Testis (tissue), 3 donors: Measurements from ENCODE around the gene ABHD6. TPM values are rescaled to one million over a fixed set of nuclear protein-coding genes. Genes with fewer than 3 reads are reported as not detected.
"Not testable (repeated sequence)": the region's sequence is repeated elsewhere in the genome, so short reads cannot be mapped to it uniquely, and the experiment has no call there.

Experiments used
- DNase-seq: peaks from one replicate; pipeline ENCODE4 v3.0.0-alpha.2; 2019
- H3K27ac ChIP-seq, 2 donors: fragments of 200-600 bp; sonication (generic); one replicate each; pipeline ENCODE4 v1.5.1; 2019
- H3K27me3 ChIP-seq: fragments of 200-600 bp; sonication (generic); one replicate; pipeline ENCODE4 v1.5.1; 2019
- H3K36me3 ChIP-seq: fragments of 200-600 bp; sonication (generic); one replicate; pipeline ENCODE4 v1.5.1; 2017; ENCODE audit warnings: low read depth; ENCODE audit errors: missing control alignments
- H3K4me1 ChIP-seq: fragments of 200-600 bp; sonication (generic); one replicate; pipeline ENCODE4 v1.5.1; 2019
- H3K4me3 ChIP-seq, 2 donors: fragments of 200-600 bp; sonication (generic); one replicate each; pipeline ENCODE4 v1.5.1; 2017 to 2019
- H3K9me3 ChIP-seq: fragments of 200-600 bp; sonication (generic); one replicate; pipeline ENCODE4 v1.5.1; 2017
- CTCF ChIP-seq, 3 experiments: fragments of 450-650 bp in 2 of 3; fragments of 200-600 bp in 1 of 3; sonication (generic) in 1 of 3; IDR thresholded peaks; one replicate each; pipeline ENCODE4 v1.5.1; 2016 to 2019; ENCODE audit warnings: antibody characterized with exemption in 3 of 3, mild to moderate bottlenecking in 2 of 3, moderate library complexity in 1 of 3
- POLR2A ChIP-seq: fragments of 450-650 bp; IDR thresholded peaks from one replicate; pipeline ENCODE4 v1.6.1; 2017; ENCODE audit warnings: antibody characterized with exemption, mild to moderate bottlenecking, moderate library complexity
- WGBS, 2 donors: methylation state at CpG; one replicate each; pipeline ENCODE4 v1.1.5; 2018; 5-methylcytosine and 5-hydroxymethylcytosine counted together
- intact Hi-C: fragments of 100-400 bp; cut with DNase I; formaldehyde crosslinking; loops from one replicate; pipeline ENCODE4 v1.15.1; 2023; ENCODE audit warnings: low total_unique reads
- polyA plus RNA-seq: library from polyadenylated mRNA; stranded (reverse); fragments of 350-450 nt; fragmentation: Illumina TruSeq; extraction: RNeasy Lipid Tissue Mini Kit (QIAGEN cat#74804); gene quantifications from one replicate; pipeline ENCODE4 v1.2.3, GENCODE V29; 2014; ENCODE audit warnings: low read depth, low replicate concordance; ENCODE audit not compliant: insufficient read depth
- total RNA-seq, 2 donors: library from RNA; depleted of rRNA; stranded (reverse); fragments of >200 nt; gene quantifications; one replicate each; pipeline ENCODE4 v1.2.3, GENCODE V29; 2016

The ABHD6 gene
- total and polyA plus RNA-seq, 3 donors from 2014 or later: 11.7 to 17.8 (median 12.1) TPM

DNA sequence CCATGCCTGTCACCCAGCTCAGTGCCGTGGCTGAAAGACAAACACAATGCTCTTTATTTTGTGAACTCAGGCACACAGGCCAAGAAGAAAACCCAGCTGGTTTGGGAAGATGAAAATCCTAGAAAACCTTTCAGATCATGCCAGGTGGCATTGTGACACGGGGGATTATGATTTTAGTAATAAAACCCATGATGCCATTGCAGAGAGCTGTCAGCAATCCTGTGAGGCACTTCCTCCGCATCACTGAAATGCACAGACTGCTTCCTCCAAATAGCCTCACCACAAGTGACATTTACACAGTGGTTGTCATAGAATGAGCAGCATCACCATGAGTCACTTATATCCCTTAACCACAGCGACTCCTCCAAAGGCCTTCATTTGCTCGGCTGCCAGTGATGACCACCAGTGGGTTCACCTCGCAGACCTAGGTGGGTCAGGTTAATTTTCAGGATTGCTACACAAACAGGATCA is 22.7 kb downstream of the ABHD6 start:
- TF ChIP-seq POLR2A: no peak
- no peak for TF ChIP-seq CTCF (IDR thresholded peaks at IDR 0.05)
- intact Hi-C loops: no loop called here
- Histone ChIP-seq H3K36me3 (no peaks in the 10 kb centered on the region), H3K27ac (no peak overlapping the region), H3K27me3 (no peaks in the 10 kb centered on the region), H3K9me3 (no peaks in the 10 kb centered on the region), H3K4me1 (no peaks in the 10 kb centered on the region), H3K4me3 (no peak overlapping the region)
- no peak for DNase-seq
- WGBS, 2 donors: 95 to 96% methylated on average over 6 of the region's 6 CpGs

DNA sequence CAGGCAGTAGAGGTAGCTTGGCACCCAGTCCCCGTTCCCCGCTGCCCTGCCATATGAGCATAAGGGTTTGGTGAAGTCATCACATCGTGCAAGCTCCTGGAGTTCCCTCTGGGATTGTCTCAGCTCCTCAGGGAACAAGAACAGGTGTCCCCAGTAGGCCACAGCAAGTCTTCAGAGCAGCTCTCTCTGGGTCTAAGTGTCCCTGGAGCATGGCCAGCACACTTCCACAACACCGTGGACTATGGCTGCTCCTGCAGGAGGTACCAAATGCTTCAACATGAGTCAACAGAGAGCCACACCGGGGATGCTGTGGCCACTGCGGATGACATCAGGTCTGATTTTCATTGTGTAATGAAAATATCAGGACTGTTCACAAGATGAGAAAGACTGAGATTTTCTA is 23.1 kb downstream of the ABHD6 start:
- Histone ChIP-seq H3K27me3 (no peaks in the 10 kb centered on the region), H3K4me3 (no peak overlapping the region), H3K36me3 (no peaks in the 10 kb centered on the region), H3K4me1 (no peaks in the 10 kb centered on the region), H3K27ac (no peak overlapping the region), H3K9me3 (no peaks in the 10 kb centered on the region)
- TF ChIP-seq POLR2A (no peak), CTCF (IDR thresholded peaks at IDR 0.05) (no peak)
- DNase-seq: no peak
- intact Hi-C loops: no loop called here
- 83 to 84% methylated on average over 4 to 6 of the region's 6 CpGs for WGBS, 2 donors

DNA sequence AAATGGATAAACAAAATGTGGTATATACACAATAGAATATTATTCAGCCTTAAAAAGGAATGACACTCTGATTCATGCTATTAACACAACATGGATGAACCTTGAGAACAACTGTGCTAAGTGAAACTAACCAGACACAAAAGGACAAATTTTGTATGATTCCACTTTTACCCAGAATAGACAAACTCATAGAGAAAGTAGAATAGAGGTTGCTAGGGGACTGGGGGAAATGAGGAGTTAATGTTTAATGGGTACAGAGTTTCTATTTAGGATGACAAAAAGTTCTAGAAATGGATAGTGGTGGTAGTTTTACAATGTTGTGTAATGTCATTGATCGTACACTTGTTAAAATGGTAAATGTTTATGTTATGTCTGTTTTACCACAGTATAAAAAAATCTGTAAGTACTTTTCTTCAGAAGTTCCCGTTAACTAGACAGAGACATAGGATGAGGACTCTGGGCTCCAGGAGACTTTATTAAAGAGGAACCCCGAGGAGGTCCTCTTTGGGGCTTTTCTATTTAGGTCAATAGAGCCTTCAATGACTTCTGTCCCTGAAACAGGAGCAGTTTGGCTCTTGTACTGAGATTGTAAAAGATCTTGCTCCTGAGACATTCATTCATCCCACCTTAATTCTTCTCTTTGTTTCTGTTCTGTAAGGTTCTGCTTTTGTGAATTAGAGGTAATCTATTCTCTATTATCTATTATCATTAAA is 24.5 kb downstream of the ABHD6 start:
- TF ChIP-seq CTCF (IDR thresholded peaks at IDR 0.05) (no peak), POLR2A (no peak)
- Histone ChIP-seq H3K36me3 (no peaks in the 10 kb centered on the region), H3K4me3 (no peak overlapping the region), H3K9me3 (no peaks in the 10 kb centered on the region), H3K27me3 (no peaks in the 10 kb centered on the region), H3K4me1 (no peaks in the 10 kb centered on the region), H3K27ac (no peak overlapping the region)
- 86 to 93% methylated on average over 3 of the region's 3 CpGs for WGBS, 2 donors
- no peak for DNase-seq
- intact Hi-C loops: no loop called here

DNA sequence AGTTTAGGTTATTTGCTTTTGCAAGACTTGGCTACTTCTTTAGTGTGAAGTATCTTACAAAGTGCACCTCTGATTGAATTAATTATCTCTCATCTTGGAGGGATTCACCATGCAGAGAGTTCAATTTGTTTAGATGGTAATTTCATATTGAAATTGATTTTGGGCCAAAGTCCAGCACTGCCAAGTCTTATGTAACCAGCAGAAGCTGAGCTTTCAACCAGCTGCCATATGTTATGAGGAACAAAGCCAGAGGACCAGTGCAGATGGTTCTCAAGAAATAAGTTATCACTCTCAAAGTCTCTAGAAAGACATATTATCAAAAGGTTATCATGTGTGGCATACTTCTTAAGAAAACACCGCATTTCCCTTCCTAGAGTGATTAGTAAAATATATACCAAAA is 29.0 kb downstream of the ABHD6 start:
- Histone ChIP-seq H3K36me3 (no peaks in the 10 kb centered on the region), H3K27ac (no peak overlapping the region), H3K4me3 (no peak overlapping the region), H3K27me3 (no peaks in the 10 kb centered on the region), H3K4me1 (no peaks in the 10 kb centered on the region), H3K9me3 (no peaks in the 10 kb centered on the region)
- intact Hi-C loops: no loop called here
- DNase-seq: no peak
- TF ChIP-seq POLR2A (no peak), CTCF (IDR thresholded peaks at IDR 0.05) (no peak)
- WGBS, 2 donors: 58 to 76% methylated on average over 1 of the region's 1 CpG

GRCh38 chr3:58267543-58267942 is 30.0 kb downstream of the ABHD6 start:
- H3K4me1 ChIP-seq, H3K4me3 ChIP-seq, H3K27me3 ChIP-seq, H3K36me3 ChIP-seq, DNase-seq, intact Hi-C loops, H3K9me3 ChIP-seq, H3K27ac ChIP-seq: not testable (repeated sequence)
- WGBS, 2 donors: 90 to 94% methylated on average over 1 of the region's 1 CpG
